GM15510 (cell line): ENCODE results near the gene CDC42BPA.

Experiments
- POLR2A ChIP-seq: IDR thresholded peaks from 3 replicates; pipeline ENCODE4 v1.6.1; 2011; ENCODE audit warnings: borderline replicate concordance; ENCODE audit not compliant: insufficient read length; ENCODE audit errors: extremely low read depth

The CDC42BPA gene

GRCh38 chr1:227094249-227094966, 223.9 kb downstream of the CDC42BPA start:
- TF ChIP-seq POLR2A, result no peak

GRCh38 chr1:227093309-227093708, 225.0 kb downstream of the CDC42BPA start:
- no peak for TF ChIP-seq POLR2A

GRCh38 chr1:227092069-227092468, 226.2 kb downstream of the CDC42BPA start:
- no peak for TF ChIP-seq POLR2A

GRCh38 chr1:227086636-227087035, 231.7 kb downstream of the CDC42BPA start:
- no peak for TF ChIP-seq POLR2A

- no peak for TF ChIP-seq POLR2A
Measured at GRCh38 chr1:227082999-227083746, 235.1 kb downstream of the CDC42BPA start.

- no peak for TF ChIP-seq POLR2A
Measured at GRCh38 chr1:227077783-227078182, 240.5 kb downstream of the CDC42BPA start.

GRCh38 chr1:227073786-227074185, 244.5 kb downstream of the CDC42BPA start:
- no peak for TF ChIP-seq POLR2A

- TF ChIP-seq POLR2A, result no peak
Measured at GRCh38 chr1:227072991-227073390, 245.3 kb downstream of the CDC42BPA start.

GRCh38 chr1:227071895-227072587, 246.3 kb downstream of the CDC42BPA start:
- no peak for TF ChIP-seq POLR2A

GRCh38 chr1:227070638-227071285, 247.5 kb downstream of the CDC42BPA start:
- TF ChIP-seq POLR2A, result no peak

- no peak for TF ChIP-seq POLR2A
Measured at GRCh38 chr1:227069490-227069889, 248.8 kb downstream of the CDC42BPA start.

- TF ChIP-seq POLR2A, result no peak
Measured at GRCh38 chr1:227068883-227069282, 249.4 kb downstream of the CDC42BPA start.

- TF ChIP-seq POLR2A, result no peak
Measured at GRCh38 chr1:227066999-227067398, 251.3 kb downstream of the CDC42BPA start.

- TF ChIP-seq POLR2A, result no peak
Measured at GRCh38 chr1:227065311-227065710, 253.0 kb downstream of the CDC42BPA start.

GRCh38 chr1:227062306-227062705, 256.0 kb downstream of the CDC42BPA start:
- TF ChIP-seq POLR2A, result no peak
